ENCODE measurements around the gene GREM1.

Gene GREM1

DNA sequence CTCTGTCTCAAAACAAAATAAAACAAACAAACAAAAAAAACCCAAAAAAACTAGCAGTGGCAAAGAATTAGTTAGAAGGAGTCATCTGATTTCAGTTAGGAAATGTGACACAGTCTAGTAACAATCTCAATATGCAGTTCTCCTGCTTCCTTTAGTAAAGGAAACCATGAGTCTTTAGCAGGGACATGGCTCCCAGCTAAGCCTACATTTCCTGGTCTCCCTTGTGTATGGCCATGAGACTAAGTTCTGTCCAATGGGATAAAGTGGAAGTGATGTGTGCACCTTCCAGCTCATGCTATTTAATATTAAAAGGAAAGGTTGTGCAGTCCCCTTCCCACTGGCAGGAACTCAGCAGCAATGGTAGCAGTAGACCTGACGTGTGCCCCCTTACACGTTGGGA is 74.6 kb downstream of the GREM1 start:
- Histone ChIP-seq H3K4me1 (no peaks in the 10 kb centered on the region), H3K4me3 (no peak overlapping the region), H3K36me3 (replicated peaks) (no peaks in the 10 kb centered on the region), H3K9me3 (no peaks in the 10 kb centered on the region), H3K27me3 (ENCODE audit: low read depth) (no peaks in the 10 kb centered on the region; the same call in 1 of the 2 replicates)
- in situ Hi-C loops (cut with MboI; ENCODE audit: low sequenced_read_pairs) = no loop called here
- no peak for DNase-seq (ENCODE audit: low spot score in 2 of 2)

Measured in HAP-1 (cell line).